Measurements from ENCODE around the gene CPT1A.

Gene CPT1A

DNA sequence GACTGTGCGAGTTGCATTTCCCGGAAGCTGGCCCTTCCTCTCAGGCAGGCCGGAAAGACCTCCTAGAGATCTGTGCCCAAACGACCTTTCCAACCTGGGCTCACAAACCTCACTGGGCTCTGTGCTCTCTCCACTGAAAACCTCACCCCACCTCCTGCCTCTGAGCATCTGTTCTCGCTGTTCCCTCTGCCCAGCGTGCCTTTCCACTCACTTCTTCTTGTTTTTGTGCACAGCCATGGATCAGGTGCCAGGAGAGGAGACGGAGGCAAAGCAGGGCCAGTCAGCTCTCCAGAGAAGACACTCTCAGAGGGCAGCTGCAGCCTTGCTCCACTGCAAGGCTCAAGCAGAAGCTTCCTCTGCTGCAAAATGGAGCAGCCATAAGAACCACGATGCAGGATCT lies 10.9 kb upstream of the CPT1A start:
- no peak for DNase-seq

DNA sequence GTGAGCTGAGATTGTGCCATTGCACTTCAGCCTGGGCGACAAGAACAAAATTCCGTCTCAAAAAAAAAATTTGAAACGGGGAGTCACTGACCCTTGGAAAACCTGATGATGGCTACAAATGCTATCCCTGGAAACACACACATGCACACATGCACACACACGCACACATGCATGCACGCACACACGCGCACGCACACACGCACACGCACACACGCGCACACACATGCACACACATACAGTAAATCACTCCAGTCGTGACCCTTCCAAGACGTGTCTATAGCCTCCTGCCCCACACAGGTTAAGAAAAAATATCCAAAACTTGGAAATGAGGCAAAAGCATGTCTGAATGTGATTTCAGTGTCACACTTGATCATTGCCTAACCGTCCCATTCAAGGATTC lies 6.7 kb upstream of the CPT1A start:
- no peak for DNase-seq

DNA sequence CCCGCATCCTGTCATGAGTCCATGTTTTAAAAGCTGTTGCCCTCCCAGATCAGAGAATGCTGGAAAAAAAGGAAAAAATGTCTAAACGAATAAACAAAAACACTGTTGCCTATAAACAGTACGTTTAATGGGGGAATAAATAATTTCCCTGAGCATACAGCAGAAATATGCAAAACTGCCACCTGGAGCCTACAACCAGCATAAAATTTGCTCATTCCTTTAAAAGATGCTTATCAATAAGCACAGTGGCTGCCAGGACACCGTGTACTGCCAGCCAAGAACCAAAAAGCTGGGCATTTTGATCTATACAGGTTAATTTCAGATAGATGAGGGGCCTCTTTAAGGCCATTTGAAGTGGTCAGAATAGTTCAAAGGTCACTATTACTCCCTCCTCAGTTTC lies 5.7 kb upstream of the CPT1A start:
- DNase-seq = no peak

DNA sequence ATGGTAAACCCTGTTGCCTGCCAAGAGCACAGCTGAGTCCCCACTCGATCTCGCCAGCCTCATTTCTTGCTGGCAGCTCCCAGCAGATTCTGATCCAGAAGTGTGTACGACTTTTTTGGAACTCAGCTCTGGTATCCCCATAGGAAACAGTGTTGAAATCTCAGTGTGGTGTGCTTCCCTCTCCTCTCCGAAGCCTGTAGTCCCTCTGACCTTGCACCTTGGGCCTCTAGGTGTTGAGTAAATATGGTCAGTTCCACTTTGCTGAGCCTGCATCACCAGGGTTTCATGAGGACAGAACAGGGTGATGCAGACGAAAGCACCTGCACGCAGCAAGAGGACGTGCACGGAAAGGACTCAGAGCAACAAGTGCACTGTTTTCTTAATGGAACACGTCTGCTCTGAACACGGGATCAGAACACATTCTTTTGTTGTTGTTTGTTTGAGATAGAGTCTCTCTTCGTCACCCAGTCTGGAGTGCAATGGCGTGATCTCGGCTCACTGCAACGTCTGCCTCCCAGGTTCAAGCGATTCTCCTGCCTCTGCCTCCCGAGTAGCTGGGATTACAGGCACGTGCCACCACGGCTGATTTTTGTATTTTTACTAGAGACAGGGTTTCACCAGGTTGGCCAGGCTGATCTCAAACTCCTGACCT lies 3.8 kb upstream of the CPT1A start:
- DNase-seq = no peak

DNA sequence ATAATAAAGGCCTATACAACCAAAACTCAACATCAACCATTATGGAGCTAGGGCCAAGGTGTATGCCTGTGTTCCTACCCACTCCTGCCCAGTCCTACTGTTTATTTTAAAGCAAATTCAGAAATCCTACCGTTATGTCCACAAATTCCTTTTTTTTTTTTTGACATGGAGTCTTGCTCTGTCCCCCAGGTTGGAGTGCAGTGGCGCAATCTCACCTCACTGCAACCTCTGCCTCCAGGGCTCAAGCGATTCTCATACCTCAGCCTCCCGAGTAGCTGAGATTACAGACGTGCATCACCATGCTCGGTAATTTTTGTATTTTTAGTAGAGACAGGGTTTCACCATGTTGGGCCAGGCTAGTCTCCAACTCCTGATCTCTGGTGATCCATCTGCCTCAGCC lies 3.1 kb upstream of the CPT1A start:
- DNase-seq = no peak

DNA sequence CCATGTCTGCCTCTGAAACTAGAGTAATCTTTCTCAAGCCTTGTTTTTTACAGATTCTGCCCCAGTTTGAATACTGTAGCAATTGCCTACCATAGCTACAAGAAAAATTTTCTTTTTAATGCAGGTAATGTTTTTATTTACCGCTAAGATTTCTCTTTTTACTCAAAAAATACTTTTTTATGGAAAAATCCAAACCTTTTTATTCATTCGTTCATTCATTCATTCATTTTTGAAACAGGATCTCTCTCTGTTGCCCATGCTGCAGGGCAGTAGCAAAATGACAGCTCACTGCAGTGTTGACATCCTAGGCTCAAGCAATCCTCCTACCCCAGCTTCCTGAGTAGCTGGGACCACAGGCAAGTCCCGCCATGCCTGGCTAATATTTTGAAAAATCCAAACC lies 2.7 kb upstream of the CPT1A start:
- no peak for DNase-seq

DNA sequence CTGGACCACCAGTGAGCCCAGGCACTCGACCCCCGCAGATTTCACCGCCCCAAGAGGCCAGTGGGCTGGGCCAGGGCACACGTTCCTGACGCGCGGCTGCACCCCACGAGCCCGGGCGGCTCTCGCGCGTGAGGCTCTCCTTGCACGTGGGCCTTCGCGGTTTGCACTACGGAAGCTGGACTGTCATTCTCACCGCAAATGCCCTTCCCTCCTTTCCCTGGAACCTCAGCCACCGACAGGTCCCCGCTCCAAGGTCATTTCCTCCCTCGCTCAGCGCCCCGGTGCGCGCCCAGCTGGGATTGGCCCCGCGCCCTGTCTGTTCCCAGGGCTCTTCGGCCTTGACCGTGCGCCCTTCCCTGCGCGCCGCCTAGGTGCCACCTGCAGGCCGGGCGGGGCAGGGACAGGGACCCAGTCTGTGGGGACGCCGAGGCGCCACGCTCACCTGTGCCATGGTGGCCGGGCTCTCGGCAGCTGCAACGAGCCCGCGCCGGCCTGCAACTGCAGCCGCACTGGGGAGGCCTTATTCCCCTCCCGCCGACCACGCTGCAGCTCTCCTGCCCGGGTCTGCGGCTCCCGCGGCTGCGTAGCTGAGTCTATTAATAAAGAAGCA lies 2.1 kb upstream of the CPT1A start:
- DNase-seq = peak; percentile 32

DNA sequence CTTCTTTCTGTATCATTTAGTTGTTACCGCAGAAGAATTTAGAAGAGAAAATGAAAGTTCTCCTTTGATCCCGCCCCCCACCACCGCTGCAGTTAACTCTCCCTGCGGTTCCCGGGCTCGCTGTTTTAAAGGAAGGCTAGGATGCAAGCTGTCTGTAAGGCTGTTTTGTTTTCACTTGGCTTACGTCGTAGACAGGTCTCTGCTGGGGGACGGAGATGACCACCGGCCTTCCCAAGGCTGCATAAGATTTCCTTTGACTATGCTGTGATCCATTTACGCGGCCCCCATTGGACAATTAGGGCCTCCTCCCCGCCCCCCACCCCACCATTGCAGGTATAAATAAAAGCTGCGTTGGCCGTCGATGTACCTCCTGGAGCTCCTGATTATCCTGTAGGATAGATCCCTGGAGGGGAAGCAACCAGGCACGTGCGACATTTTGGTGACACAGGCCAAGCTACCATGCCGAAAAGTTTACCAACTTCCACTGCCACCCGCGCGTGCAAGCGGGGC lies 1.4 kb upstream of the CPT1A start:
- peak; percentile 81 for DNase-seq

DNA sequence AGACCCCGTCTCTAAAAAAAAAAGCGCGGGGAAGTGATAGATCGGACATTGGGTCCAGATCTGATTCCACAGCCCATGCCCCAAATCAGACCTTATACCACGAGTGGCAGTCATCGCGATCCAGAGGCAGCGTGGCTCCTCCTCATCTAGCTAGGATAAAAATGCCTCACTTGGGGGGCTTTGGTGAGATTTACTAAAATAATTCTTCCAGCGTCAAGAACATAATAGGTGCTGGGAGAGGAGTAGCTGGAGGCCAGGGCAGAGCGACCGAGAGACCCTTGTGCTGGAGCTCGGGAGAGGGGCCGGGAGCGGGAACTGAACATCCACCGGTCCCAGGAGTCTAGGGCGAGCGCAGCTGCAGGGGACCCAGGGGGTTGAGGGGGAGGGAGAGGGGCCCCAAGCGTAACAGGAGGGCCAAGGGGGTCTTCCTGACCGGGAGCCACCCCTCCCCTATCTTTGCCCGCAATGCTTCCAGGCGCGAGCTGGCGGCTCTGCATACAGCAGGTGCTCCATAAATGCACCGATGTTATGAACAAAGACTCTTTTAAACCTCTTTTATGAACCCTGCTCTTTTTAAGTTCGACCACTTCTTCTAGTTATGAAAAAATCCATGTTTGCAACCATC lies 823 bp upstream of the CPT1A start:
- DNase-seq = no peak

DNA sequence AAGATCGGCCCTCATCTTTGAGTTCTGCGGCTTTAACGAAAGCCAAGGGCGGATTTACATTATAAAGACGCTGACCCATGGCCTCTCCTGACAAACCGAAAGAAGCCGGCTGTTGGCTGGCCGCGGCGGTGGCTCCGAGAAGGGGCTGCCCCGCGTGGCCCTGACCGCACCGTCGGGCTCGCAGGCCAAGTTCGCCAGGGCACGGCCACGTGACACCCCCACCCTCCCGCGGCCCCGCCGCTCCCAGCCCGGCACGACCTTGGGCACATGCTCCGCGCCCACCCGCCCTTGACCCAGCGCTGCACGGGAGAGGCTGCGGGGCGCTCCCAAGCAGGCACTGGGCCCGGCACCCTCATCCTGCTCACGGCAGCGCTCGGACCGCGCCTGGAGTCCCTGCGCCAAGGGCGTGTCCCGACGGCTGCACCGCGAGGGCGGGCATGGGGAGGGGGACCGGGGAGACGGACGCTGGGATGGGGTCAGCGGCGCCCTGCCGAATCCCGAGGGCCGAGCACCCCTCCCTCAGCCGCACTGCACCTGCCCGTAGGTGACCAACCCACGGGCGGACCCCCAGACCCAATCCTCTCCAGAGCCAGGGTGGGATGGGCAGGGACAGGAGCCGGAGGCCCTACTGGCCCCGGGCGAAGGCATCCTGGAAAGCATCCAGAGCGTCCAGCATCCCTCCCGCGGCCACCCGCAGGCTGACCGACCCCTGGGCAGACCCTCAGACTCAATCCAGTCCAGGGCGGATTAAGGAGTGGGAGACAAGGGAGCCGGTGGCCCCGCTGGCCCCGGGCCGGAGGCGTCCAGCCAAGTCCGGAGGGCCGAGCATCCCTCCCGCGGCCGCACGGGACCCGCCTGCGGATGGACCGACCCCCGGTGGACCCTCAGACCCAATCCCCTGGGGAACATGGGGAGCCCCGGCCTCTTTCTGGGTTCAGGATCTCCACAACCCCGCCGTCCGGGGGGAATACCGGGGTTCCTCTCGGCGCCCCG lies 759 bp downstream of the CPT1A start:
- peak; percentile 78 for DNase-seq

DNA sequence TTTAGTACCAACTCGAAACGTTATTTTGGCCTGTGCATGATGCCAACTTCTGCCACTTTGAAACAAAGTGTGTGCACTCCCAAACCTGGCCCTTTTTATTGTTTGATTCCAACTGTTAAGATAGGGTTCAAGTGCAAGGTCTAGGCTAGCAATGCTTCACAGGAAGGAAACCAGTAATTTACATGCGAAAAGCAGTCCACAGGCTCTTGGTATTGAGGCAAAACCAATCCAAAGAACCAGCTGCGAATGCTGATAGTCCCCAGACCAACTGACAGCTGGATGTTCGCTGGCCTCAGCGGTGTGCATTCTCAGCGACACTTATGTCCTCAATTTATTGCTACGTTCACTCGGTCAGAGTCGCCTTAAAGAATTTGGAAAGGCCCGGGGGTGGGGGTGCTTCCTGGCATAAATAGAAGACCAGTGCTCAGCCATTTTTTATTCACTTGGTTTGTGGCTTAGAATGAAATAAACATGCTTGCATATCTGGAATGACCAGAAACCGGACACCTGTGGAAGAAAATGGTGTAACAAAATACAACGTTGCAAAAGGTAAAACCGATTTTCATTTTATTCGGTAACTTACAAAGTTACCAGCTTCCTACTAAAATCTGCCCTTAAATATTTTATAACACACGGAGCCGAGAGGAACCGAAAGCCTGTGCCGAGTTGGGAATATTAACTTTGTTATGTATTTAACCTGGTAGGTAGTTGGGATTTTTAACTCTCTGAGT lies 1.6 kb downstream of the CPT1A start:
- DNase-seq = no peak

DNA sequence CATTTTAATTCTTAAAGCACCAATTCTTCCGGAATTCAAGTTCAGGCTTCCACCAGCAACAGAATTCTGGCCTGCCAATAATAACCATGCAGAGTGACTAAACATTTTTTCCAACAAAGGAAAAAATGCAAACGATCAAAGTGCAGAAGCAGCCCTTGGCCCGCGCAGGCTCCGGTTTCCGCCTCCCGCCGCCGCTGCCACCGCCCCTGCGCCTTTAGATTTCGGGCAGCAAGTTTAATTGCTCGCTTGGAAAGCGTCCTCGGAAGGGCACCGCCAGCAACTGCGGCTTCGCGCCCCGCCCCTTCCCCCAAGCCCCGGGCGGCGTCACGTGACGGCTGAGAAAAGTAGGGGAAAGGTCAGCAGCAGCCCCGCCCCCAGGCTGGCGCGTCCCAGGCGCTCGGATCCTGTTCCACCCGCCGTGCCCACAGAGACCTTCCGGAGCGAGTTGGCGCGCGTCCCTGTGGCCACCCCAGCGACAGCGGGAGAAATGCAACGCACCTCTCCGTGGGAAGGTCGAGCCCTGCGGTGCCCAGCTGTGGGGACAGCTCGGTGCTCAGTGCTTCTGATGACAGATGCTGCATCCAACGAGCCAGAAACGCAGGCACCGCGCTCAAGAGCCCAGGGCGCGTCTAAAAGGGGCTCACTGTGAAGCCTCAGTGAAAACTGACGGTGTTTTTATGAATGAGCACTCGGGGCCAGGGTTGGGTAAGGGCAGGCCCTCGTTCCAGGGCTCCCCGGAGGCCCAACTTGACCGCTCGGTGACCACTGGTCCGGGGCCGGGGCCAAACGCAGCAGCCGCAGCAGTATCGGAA lies 2.5 kb downstream of the CPT1A start:
- peak; percentile 92 for DNase-seq

DNA sequence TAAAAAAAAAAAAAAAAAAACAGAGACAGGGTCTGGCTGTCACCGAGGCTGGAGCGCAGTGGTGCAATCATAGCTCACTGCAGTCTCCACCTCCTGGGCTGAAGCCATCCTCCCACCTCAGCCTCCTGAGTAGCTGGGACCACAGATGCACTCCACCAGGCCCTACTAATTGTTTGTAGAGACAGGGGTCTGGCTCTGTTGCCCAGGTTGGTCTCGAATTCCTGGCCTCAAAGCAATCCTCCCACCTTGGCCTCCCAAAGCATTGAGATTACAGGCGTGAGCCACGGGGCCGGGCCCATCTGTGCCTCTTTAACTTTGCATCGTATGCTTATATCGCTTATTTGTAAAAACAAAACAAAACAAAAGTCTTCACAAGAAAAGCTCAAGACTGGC lies 3.1 kb downstream of the CPT1A start:
- no peak for DNase-seq

DNA sequence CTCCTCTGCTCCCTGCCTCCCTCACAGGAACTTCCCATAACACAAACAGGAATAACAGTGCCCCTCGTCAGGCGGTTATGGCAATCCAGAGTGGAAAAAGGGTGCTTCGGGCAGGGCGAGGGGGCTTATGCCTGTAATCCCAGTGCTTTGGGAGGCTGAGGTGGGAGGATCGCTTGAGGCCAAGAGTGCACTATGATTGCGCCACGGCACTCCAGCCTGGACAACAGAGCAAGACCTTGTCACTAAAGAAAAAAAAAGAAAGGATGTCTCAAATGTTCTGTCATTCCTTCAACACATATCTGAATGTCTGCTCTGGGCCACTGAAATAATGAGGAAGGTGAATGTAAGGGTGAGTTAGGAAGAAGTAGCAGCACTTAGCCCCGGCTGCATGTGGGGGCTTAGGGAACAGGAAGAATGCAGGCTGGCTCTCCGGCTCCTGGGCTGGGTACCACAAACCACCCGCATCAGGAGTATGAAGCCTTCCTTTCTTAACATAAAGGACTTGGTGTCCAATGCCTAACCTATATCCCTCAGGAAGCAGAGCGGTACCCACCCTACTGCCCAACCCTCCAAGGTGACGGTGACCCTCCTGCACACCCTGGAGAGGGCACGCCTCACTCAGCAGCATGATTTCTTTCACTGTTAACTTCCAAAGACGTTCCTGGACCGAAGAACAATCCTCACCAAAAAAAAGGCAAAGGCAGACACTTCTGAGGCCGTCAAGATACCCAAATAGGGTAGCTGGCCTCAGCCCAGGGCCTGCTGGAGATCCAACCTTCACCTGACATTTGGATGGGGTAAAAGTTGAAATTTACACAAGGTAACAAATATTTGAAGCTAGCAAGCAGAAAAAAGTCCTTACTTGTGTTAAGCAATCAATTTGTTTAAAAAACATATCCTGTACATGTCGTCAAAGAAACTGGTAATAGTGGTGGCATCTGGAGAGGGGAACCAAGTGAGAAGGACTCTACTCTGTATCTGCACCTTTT lies 3.8 kb downstream of the CPT1A start:
- DNase-seq = no peak

DNA sequence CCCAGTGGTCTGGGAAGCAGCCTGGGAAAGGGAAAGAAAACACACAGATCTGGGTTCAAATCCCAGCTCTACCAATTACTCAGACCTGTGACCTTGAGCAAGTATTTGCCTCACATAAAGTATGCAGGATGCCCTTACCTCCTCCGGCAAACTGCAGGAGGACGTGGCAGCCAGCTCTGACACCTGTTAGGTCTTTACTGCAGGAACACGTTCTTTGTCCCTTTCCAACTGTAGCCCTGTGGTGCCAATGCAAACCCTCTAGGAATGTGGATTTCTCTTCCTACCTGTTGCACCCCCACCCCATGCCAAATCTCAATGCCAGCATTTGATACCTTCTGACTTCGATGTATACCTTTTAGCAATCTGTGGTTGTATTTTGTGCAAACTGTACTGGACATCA lies 6.0 kb downstream of the CPT1A start:
- no peak for DNase-seq

DNA sequence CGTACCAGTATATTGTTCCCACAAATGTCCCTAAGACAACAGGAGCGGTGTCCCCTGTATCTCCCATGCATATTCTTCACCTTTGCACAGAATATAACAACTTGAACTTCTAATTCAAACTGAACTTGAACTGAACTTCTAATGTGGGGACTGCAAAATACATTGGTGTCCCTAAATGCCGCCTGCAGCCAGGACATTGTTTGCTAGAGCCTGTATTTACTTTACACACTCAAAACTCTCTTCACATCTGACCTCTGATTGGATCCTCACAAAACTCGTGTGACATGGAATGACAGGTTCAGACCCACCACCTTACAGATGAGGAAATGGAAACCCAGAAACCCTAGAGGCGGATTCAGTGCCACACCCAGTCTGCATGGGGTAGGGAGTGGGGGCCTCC lies 6.4 kb downstream of the CPT1A start:
- DNase-seq = no peak

DNA sequence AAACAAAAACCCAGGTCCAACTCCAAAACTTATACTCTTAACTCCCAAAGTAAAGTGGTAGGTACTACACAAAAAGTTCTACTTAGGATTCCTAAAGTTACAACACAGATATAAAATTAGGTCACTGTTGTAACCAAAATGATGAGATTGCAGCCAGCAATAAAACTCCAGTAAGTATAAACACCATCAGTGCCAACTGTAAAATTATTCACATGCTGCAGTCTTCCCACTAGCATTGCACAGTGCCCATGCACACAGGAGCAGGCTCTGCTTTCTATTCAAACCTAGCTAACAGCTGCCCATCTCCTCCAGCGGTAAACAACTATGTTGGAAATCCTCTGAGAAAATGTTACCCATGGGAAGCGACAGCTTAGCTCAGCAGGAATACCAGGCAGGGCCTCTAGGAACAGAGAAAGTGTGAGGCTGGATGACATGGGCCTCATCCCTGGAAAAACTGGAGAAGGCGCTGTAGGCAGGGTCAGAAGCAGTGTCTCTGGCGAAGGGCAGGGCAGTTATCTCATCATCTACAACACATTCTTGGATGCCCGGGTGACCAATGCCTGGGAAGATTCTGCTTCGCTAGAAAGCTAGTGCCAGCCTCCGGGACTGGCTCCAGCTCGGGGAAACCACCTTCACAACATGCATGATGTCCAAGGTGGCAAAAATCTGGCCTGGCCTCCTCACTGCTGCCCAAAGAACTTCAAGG lies 9.1 kb downstream of the CPT1A start:
- DNase-seq = no peak

DNA sequence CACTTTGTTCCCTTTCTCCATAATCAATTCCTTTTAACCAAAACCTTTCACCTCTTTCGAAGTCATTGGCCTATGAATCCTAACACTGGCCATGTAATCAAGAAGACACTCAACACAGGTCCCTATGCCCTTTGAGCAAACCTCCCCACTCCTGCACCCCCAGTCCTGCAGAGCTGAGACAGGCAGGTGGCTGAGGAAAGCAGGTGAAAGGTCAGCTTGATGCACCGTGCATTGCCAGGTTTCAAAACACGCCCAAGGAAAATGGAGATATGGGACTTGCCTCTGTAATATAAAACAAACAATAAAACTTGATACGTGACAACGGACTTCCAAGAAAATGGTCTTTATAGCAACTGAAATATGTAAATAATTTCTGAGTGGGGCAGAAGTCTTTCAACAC lies 10.6 kb downstream of the CPT1A start:
- no peak for DNase-seq

DNA sequence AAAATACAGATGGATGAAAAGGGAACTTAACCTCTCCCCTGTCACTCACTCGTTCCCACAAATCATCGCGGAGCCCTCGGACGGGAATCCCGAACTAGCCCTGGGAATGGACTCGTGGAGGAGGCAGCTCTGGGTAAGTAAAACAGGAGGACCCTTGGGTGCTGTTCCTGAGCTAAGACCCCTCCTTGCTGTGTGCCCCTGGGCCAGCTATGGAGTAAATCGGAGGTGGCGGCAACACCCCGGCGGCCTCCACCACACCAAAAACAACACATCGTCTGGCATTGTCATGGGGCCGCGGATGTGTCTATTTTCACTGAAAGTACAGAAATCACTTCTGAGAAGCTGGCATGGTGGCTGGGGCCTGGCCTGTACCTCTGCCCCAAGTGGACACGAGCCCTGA lies 12.1 kb downstream of the CPT1A start:
- DNase-seq = no peak

DNA sequence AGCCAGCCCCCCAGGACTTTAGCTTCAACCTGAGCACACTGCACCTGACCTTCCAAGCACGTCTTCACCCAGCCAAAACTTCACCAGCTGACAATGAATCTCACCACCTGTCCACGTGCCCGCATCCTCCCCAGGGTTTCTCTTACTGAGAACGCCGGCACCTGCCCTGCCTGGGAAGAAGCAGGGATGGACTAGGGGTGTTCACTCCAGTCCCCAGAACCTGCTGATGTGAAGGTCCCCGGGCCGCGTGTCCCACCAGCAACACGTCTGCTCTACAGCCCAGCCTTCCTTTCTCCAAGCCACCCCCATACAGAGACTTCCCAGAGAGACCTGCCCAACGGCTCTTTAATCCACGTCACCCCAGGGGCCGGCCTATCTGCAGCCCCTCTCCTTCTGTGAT lies 12.8 kb downstream of the CPT1A start:
- DNase-seq = no peak

Measured in suppressor macrophage treated with lipopolysaccharide for 4 hours (primary cell).